Myocyte (in vitro differentiated cells): Measurements from ENCODE around the gene APOA4. TPM values are rescaled to one million over a fixed set of nuclear protein-coding genes. Genes with fewer than 3 reads are reported as not detected.
"Not testable (repeated sequence)": the region's sequence is repeated elsewhere in the genome, so short reads cannot be mapped to it uniquely, and the experiment has no call there.

Experiments
- DNase-seq: peaks from one replicate; pipeline ENCODE4 v3.0.0-alpha.2; 2012; ENCODE audit warnings: low read depth
- total RNA-seq: library from RNA; depleted of rRNA; stranded (reverse); fragments of >200 nt; gene quantifications from 2 replicates; pipeline ENCODE4 v1.2.3, GENCODE V29; 2014

The APOA4 gene
- total RNA-seq, 1 donor from 2014 or later, result not detected

GRCh38 chr11:116807601-116808261, 15.4 kb downstream of the APOA4 start:
- no peak for DNase-seq

GRCh38 chr11:116804001-116804400, 19.1 kb downstream of the APOA4 start:
- no peak for DNase-seq

DNA sequence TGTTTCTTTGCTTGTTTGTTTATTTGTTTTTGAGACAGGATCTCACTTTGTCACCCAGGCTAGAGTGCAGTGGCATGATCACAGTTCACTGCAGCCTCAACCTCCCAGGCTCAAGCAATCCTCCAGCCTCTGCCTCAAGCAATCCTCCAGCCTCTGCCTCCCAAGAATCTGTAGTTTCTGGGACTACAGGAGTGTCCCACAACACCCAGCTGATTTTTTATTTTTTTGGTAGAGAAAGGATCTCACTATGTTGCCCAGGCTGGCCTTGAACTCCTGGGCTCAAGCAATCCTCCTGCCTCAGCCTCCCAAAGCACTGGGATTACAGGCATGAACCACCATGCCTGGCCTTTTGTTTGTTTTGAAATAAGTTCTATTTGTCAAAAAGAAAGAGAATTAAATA, 21.4 kb downstream of the APOA4 start:
- DNase-seq, result not testable (repeated sequence)

- no peak for DNase-seq
Observed at GRCh38 chr11:116800610-116801009, 22.5 kb downstream of the APOA4 start.

GRCh38 chr11:116798368-116798767, 24.7 kb downstream of the APOA4 start:
- DNase-seq, result no peak

GRCh38 chr11:116797816-116798215, 25.3 kb downstream of the APOA4 start:
- no peak for DNase-seq

GRCh38 chr11:116796548-116796947, 26.6 kb downstream of the APOA4 start:
- DNase-seq, result no peak

DNA sequence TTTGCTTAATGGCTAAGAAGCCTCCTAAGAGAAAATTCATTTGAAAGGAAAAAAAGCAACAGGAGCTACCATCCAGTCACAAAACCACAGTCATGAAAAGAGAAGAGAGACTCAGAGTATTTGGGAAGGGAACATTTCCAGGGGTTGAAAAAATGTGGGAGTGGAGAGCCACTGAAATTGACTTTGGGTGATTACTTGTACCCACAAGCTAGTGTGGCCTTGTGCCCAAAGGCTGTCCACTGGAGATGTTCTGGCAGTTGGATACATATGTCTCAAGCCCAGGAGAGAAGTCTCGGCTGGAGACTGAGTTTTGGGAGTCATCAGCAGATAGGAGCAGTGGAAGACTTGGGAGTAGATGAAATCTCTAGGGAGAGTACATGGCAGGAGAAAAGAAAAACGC, 28.3 kb downstream of the APOA4 start:
- DNase-seq, result peak; percentile 75

GRCh38 chr11:116793772-116794097, 29.4 kb downstream of the APOA4 start:
- peak; percentile 62 for DNase-seq

- peak; percentile 86 for DNase-seq
Observed at GRCh38 chr11:116792869-116793771, 30.0 kb downstream of the APOA4 start.

- DNase-seq, result no peak
Observed at GRCh38 chr11:116792144-116792868, 30.8 kb downstream of the APOA4 start.

DNA sequence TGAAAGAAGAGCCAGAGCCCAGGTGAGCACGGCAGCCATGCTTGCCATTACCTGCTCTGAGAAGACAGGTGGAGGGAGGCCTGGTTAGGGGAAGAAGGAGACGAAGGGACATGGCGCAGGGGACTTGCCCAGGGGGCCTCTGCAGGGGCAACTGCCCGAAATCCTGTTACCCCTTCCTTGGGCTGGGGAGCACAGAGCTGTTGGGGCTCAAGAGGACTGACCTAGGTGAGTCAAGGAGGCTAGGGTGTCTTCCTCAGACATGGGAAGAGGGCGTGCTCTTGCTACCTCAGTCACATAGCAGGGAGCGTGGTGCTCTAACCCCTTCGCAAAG, 31.3 kb downstream of the APOA4 start, which contains the start of gene APOA5:
APOA5 (minus strand) TSS at position 67 of the 331 bp plus-strand sequence; CDS start at position 48, 19 bp downstream.
- DNase-seq, result no peak

- peak; percentile 78 for DNase-seq
Observed at GRCh38 chr11:116791002-116791812, 31.9 kb downstream of the APOA4 start.

GRCh38 chr11:116790167-116791001, 32.7 kb downstream of the APOA4 start:
- DNase-seq, result no peak

- DNase-seq, result no peak
Observed at GRCh38 chr11:116788975-116789374, 34.1 kb downstream of the APOA4 start.

DNA sequence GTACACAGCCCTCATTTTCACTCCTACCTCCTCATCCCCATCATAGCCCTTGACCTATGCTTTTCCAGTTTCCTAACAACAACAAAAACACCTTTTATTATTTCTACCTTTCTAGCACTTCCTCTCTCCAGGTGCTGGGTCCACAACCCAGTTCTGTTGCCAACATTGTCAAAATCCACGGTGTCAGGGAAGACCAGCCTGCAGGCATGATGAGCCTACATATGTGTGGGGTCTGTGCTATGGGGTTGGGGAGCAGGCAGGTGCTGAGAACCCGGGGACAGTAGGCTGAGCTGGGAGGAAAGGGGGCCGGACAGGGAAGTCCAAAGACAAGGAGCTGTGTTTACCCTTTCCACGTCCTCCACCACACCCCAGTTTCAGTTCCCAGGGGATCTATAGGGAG, 34.6 kb downstream of the APOA4 start:
- DNase-seq, result no peak

- DNase-seq, result peak; percentile 84
Observed at GRCh38 chr11:116787786-116788486, 35.2 kb downstream of the APOA4 start, which contains the start of gene ZPR1. Gene ZPR1 (minus strand): TSS chr11:116788023. CDS start chr11:116787990, 33 bp downstream.

DNA sequence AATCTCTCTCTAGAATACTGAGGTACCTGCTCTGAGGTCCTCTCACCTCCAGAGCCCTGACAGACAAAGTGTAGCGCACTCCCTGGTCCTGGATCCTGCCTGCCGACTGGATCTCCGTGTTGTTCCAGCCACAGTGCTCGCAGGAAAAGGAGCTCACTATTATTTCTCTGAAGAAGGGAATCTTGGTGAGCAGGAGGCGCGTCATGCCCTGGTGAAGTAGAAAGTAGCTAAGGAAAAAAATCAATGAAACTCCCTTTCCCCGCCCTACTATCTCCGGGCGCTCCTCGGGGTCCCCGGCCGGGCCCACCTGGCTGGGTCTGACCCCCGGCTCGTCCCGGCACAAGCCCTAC, 35.7 kb downstream of the APOA4 start:
- no peak for DNase-seq

DNA sequence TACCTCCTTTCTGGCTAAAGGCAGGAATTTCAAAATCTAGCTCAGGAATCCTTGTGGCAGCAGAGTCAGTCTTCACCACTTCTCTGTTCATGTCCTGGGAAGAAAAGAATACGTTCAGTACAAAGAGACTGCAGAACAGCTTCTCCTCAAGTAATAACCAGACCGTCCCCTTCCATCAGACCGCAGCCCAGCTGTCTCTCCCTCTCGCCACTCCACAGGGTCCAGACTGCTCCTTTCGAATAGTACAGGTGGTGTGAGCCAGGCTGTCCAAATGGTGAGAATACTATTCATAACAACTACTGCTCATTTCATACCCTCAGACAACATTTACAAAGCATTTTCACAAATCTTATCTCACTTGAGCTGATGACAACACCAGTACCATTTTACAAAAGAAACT, 36.1 kb downstream of the APOA4 start:
- peak; percentile 79 for DNase-seq

- peak; percentile 51 for DNase-seq
Observed at GRCh38 chr11:116786326-116786725, 36.8 kb downstream of the APOA4 start.
